DOHH2 (cell line): Measurements from ENCODE around the gene TREH.

Experiments
- H3F3A ChIP-seq: fragments of 200-600 bp; sonication (generic), shearing (Covaris generic); 2 replicates; pipeline ENCODE4 v1.6.0; 2016; ENCODE audit warnings: antibody characterized with exemption, mild to moderate bottlenecking; ENCODE audit not compliant: control insufficient read depth, insufficient read depth
- H3K27ac ChIP-seq: fragments of 200-600 bp; sonication (generic); 2 replicates; pipeline ENCODE4 v1.5.1; 2014; ENCODE audit warnings: low read depth, mild to moderate bottlenecking, low read length, moderate library complexity
- H3K27me3 ChIP-seq: fragments of 200-600 bp; sonication (generic); 2 replicates; pipeline ENCODE4 v1.6.1; 2014; ENCODE audit warnings: mild to moderate bottlenecking, low read length, mixed read lengths; ENCODE audit not compliant: control insufficient read depth
- H3K36me3 ChIP-seq: fragments of 200-600 bp; sonication (generic); 2 replicates; pipeline ENCODE4 v1.6.1; 2014; ENCODE audit warnings: mild to moderate bottlenecking, low read length, moderate library complexity, mixed read lengths; ENCODE audit not compliant: control insufficient read depth
- H3K4me1 ChIP-seq: fragments of 200-600 bp; sonication (generic); 2 replicates; pipeline ENCODE4 v1.6.1; 2014; ENCODE audit warnings: mild to moderate bottlenecking, low read length, mixed read lengths; ENCODE audit not compliant: control insufficient read depth
- H3K4me2 ChIP-seq: fragments of 200-600 bp; sonication (generic); 2 replicates; pipeline ENCODE4 v1.6.0; 2014; ENCODE audit warnings: mild to moderate bottlenecking, low read length, moderate library complexity
- H3K4me3 ChIP-seq: fragments of 200-600 bp; sonication (generic); 2 replicates; pipeline ENCODE4 v1.5.1; 2014; ENCODE audit warnings: mild to moderate bottlenecking, low read length, mixed read lengths
- H3K79me2 ChIP-seq: fragments of 200-600 bp; sonication (generic); 2 replicates; pipeline ENCODE4 v1.6.1; 2014; ENCODE audit warnings: mild to moderate bottlenecking, low read length, mixed read lengths; ENCODE audit not compliant: control insufficient read depth
- H3K9me2 ChIP-seq: fragments of 200-600 bp; sonication (generic); replicated peaks from 2 replicates; pipeline ENCODE4 v1.6.1; 2014; ENCODE audit warnings: mild to moderate bottlenecking, low read length, mixed read lengths; ENCODE audit not compliant: control insufficient read depth
- H3K9me3 ChIP-seq: fragments of 200-600 bp; sonication (generic); 2 replicates; pipeline ENCODE4 v1.6.1; 2014; ENCODE audit warnings: antibody characterized with exemption, low read length, mixed read lengths; ENCODE audit not compliant: control insufficient read depth, insufficient read depth
- H4K20me1 ChIP-seq: fragments of 200-600 bp; sonication (generic); 2 replicates; pipeline ENCODE4 v1.6.0; 2014; ENCODE audit warnings: low read depth, mild to moderate bottlenecking, antibody characterized with exemption, low read length, moderate library complexity; ENCODE audit not compliant: control insufficient read depth, insufficient read depth
- EZH2phosphoT487 ChIP-seq: fragments of 200-600 bp; sonication (generic); IDR thresholded peaks from 2 replicates; pipeline ENCODE4 v1.6.1; 2017; ENCODE audit warnings: borderline replicate concordance, mild to moderate bottlenecking, antibody characterized with exemption, low read length, moderate library complexity, mixed read lengths
- TF ChIP-seq, protein P1 (sequence below): fragments of 200-600 bp; sonication (generic); IDR thresholded peaks from one replicate; pipeline ENCODE4 v1.5.1; 2014; ENCODE audit warnings: antibody characterized with exemption, mild to moderate bottlenecking, low read depth, low read length; ENCODE audit not compliant: poor library complexity, severe bottlenecking

TREH gene

DNA sequence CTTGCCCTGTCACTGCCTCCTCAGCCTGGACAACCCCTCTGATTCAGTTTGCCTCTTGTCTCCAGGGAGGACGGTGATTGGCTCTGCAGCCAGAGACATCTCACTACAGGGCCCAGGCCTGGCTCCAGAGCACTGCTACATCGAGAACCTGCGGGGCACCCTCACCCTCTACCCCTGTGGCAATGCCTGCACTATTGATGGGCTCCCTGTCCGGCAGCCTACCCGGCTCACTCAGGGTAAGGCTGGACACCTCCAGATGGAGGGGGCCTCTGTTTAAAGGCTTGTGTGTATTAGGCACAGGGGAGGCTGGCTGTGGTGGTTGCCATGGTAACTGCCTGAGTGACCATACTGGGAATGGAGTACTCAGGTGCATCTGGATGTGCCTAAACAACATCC lies 63.5 kb downstream of the TREH start:
- no peaks in the 10 kb centered on the region for H4K20me1 ChIP-seq
- no peaks in the 10 kb centered on the region for H3K79me2 ChIP-seq
- no peak overlapping the region for H3K4me3 ChIP-seq
- no peak for TF ChIP-seq EZH2phosphoT487
- TF ChIP-seq, protein P1, sequence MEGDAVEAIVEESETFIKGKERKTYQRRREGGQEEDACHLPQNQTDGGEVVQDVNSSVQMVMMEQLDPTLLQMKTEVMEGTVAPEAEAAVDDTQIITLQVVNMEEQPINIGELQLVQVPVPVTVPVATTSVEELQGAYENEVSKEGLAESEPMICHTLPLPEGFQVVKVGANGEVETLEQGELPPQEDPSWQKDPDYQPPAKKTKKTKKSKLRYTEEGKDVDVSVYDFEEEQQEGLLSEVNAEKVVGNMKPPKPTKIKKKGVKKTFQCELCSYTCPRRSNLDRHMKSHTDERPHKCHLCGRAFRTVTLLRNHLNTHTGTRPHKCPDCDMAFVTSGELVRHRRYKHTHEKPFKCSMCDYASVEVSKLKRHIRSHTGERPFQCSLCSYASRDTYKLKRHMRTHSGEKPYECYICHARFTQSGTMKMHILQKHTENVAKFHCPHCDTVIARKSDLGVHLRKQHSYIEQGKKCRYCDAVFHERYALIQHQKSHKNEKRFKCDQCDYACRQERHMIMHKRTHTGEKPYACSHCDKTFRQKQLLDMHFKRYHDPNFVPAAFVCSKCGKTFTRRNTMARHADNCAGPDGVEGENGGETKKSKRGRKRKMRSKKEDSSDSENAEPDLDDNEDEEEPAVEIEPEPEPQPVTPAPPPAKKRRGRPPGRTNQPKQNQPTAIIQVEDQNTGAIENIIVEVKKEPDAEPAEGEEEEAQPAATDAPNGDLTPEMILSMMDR, result no peak
- H3K4me2 ChIP-seq, result no peak overlapping the region
- H3F3A ChIP-seq, result no peaks in the 10 kb centered on the region
- no peaks in the 10 kb centered on the region for H3K9me3 ChIP-seq
- H3K9me2 ChIP-seq, result no peaks in the 10 kb centered on the region
- no peaks in the 10 kb centered on the region for H3K36me3 ChIP-seq
- peaks cover 8% of the 10 kb centered on the region for H3K4me1 ChIP-seq
- H3K27ac ChIP-seq, result no peak overlapping the region
- peaks cover 32% of the 10 kb centered on the region for H3K27me3 ChIP-seq

DNA sequence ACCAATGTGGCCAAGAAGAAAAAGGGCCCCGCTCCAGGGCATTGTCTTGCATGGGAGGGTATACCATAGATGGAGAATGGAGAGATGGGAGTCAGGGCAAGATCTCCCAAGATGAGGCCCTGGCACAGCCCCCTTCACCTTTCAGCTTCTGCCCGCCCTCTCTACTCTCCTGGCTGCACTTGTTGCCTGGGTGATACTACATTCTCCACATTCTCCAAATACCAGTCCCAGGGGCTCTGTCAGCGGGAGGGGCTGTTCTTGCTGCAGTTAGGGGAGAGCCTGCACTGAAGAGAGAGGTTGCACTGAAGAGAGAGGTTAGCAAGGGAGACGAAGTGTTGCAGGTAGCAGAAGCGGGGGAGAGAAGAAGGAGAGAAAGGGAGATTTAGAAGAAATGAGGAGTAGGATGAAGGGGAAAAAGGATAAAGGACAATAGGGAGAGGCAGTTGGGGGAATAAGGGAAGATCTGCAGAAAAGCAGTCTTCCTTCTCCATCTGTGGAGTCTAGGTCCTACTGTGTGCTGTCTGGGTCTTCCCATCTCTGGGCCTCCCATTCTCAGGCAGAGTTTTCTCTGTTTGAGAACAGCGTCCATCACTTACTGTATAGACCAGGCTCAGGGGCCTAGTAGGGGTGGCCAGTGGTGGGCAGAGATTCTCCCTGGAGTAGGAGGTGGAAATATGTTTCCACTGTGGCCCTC lies 64.0 kb downstream of the TREH start:
- H3K27me3 ChIP-seq, result peaks cover 30% of the 10 kb centered on the region
- H3K4me2 ChIP-seq, result no peak overlapping the region
- H3K9me2 ChIP-seq, result no peaks in the 10 kb centered on the region
- H3K4me3 ChIP-seq, result no peak overlapping the region
- H4K20me1 ChIP-seq, result no peaks in the 10 kb centered on the region
- no peaks in the 10 kb centered on the region for H3K9me3 ChIP-seq
- H3K79me2 ChIP-seq, result no peaks in the 10 kb centered on the region
- H3K27ac ChIP-seq, result no peak overlapping the region
- TF ChIP-seq EZH2phosphoT487, result no peak
- TF ChIP-seq, protein P1, result no peak
- H3K4me1 ChIP-seq, result peaks cover 7% of the 10 kb centered on the region
- H3K36me3 ChIP-seq, result no peaks in the 10 kb centered on the region
- no peaks in the 10 kb centered on the region for H3F3A ChIP-seq

DNA sequence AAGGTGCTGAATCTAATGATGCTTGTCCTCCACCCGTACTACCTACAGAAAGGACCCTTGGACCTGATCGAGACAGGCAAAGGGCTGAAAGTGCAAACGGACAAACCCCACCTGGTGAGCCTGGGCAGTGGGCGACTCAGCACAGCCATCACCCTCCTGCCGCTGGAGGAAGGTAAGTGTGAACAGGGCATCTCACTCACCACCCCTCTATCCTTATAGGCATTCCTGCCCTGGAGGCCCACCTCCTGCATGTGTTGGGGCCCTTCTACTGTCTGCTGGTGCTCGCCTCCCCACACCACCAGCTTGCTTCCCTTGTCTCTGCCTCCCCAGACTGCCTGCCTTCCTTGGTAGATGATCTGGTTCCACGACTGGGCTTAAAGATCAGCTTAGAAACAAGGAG lies 64.9 kb downstream of the TREH start:
- no peaks in the 10 kb centered on the region for H3K36me3 ChIP-seq
- peaks cover 16% of the 10 kb centered on the region for H3K4me1 ChIP-seq
- no peak overlapping the region for H3K4me2 ChIP-seq
- H3F3A ChIP-seq, result no peaks in the 10 kb centered on the region
- no peaks in the 10 kb centered on the region for H3K9me3 ChIP-seq
- no peak overlapping the region for H3K4me3 ChIP-seq
- no peaks in the 10 kb centered on the region for H3K79me2 ChIP-seq
- no peak overlapping the region for H3K27ac ChIP-seq
- H4K20me1 ChIP-seq, result no peaks in the 10 kb centered on the region
- H3K9me2 ChIP-seq, result no peaks in the 10 kb centered on the region
- TF ChIP-seq EZH2phosphoT487, result no peak
- TF ChIP-seq, protein P1, result no peak
- H3K27me3 ChIP-seq, result peaks cover 34% of the 10 kb centered on the region
